Fibroblast of lung (primary cell): ENCODE results near the gene C9orf153. TPM values are rescaled to one million over a fixed set of nuclear protein-coding genes. Genes with fewer than 3 reads are reported as not detected.

Source experiments
- DNase-seq, 2 donors: peaks; one replicate each; pipeline versions ENCODE4 v3.0.0 to v3.0.0-alpha.2; 2010; ENCODE audit warnings: low read depth in 2 of 2
- H2AFZ ChIP-seq: 2 replicates; pipeline ENCODE4 v1.5.1; 2012; ENCODE audit warnings: low read length, control low read depth, inconsistent platforms
- H3K27ac ChIP-seq: 2 replicates; pipeline ENCODE4 v1.5.1; 2011; ENCODE audit warnings: low read length, control low read depth; ENCODE audit not compliant: insufficient read depth
- H3K27me3 ChIP-seq: 2 replicates; pipeline ENCODE4 v1.5.1; 2011; ENCODE audit warnings: mild to moderate bottlenecking, low read length; ENCODE audit not compliant: control insufficient read depth, insufficient read depth
- H3K36me3 ChIP-seq: 2 replicates; pipeline ENCODE4 v1.5.1; 2011; ENCODE audit warnings: low read length; ENCODE audit not compliant: control insufficient read depth, insufficient read depth
- H3K4me1 ChIP-seq: 2 replicates; pipeline ENCODE4 v1.5.1; 2011; ENCODE audit warnings: low read length; ENCODE audit not compliant: control insufficient read depth, insufficient read depth; ENCODE audit errors: extremely low read depth
- H3K4me2 ChIP-seq: 2 replicates; pipeline ENCODE4 v1.5.1; 2011; ENCODE audit warnings: low read length, control low read depth; ENCODE audit not compliant: insufficient read depth; ENCODE audit errors: extremely low read depth
- H3K4me3 ChIP-seq, 4 experiments: fragments of 200-600 bp in 1 of 4; sonication (generic) in 1 of 4; replicated peaks in 1 of 4; 2 replicates each; pipeline ENCODE4 v1.5.1; 2011 to 2016; ENCODE audit warnings: low read length in 4 of 4, low read depth in 3 of 4, mild to moderate bottlenecking in 3 of 4, control low read depth in 2 of 4, inconsistent platforms in 1 of 4, mixed read lengths in 1 of 4; ENCODE audit not compliant: insufficient read depth in 1 of 4; ENCODE audit errors: control extremely low read depth in 1 of 4
- H3K79me2 ChIP-seq: 2 replicates; pipeline ENCODE4 v1.5.1; 2012; ENCODE audit warnings: mild to moderate bottlenecking, low read length, inconsistent platforms; ENCODE audit not compliant: control insufficient read depth, insufficient read depth
- H3K9ac ChIP-seq: 2 replicates; pipeline ENCODE4 v1.5.1; 2011; ENCODE audit warnings: mild to moderate bottlenecking, low read length, control low read depth; ENCODE audit not compliant: insufficient read depth
- H3K9me3 ChIP-seq: 2 replicates; pipeline ENCODE4 v1.5.1; 2012; ENCODE audit warnings: low read depth, low read length; ENCODE audit not compliant: control insufficient read depth, insufficient read depth
- H4K20me1 ChIP-seq: 2 replicates; pipeline ENCODE4 v1.5.1; 2011; ENCODE audit warnings: low read length; ENCODE audit not compliant: control insufficient read depth, insufficient read depth; ENCODE audit errors: extremely low read depth
- CTCF ChIP-seq, 2 donors: IDR thresholded peaks in 1 of 2; conservative IDR thresholded peaks in 1 of 2; 1 replicate in 1 of 2; 2 replicates in 1 of 2; pipeline ENCODE4 v1.5.1; 2011 to 2012; ENCODE audit warnings: low read length in 2 of 2, control low read depth in 1 of 2, inconsistent platforms in 1 of 2, low read depth in 1 of 2, mild to moderate bottlenecking in 1 of 2
- EZH2 ChIP-seq: IDR thresholded peaks from 2 replicates; pipeline ENCODE4 v1.5.1; 2012; ENCODE audit warnings: low read length, control low read depth, mild to moderate bottlenecking; ENCODE audit errors: missing control alignments
- polyA plus RNA-seq, 2 donors: library from polyadenylated mRNA; depleted of rRNA in 1 of 2; stranded (reverse) in 1 of 2; unstranded in 1 of 2; fragments of >200 nt; gene quantifications; 2 replicates each; pipeline ENCODE4 v1.2.1, GENCODE V29; 2011 to 2012; ENCODE audit warnings: missing spikeins in 1 of 2
- total RNA-seq: library from RNA; depleted of rRNA; stranded (reverse); fragments of >200 nt; gene quantifications from 2 replicates; pipeline ENCODE4 v1.2.1, GENCODE V29; 2014

The C9orf153 gene
- total and polyA plus RNA-seq, 2 donors (not counting 1 experiment from before 2014, with no cell fraction given) = 0.17 TPM

- TF ChIP-seq CTCF (conservative IDR thresholded peaks at IDR 0.05 in 1 of 2, IDR thresholded peaks at IDR 0.05 in 1 of 2; ENCODE audit: low read depth in 1 of 2, low read length in 2 of 2) (no peak), EZH2 (no peak)
- no peak for DNase-seq
- no peaks in the 10 kb centered on the region for H3K79me2 ChIP-seq
- no peak overlapping the region for H3K4me2 ChIP-seq
- H3K4me1 ChIP-seq = no peaks in the 10 kb centered on the region
- H4K20me1 ChIP-seq = no peaks in the 10 kb centered on the region
- no peak overlapping the region for H3K9ac ChIP-seq
- no peak overlapping the region for H3K27ac ChIP-seq
- H3K4me3 ChIP-seq = no peak overlapping the region
- no peaks in the 10 kb centered on the region for H3K36me3 ChIP-seq
- no peaks in the 10 kb centered on the region for H3K27me3 ChIP-seq
- no peak overlapping the region for H2AFZ ChIP-seq
- no peaks in the 10 kb centered on the region for H3K9me3 ChIP-seq
Observed at GRCh38 chr9:86186696-86187095, 72.8 kb downstream of the C9orf153 start.

DNA sequence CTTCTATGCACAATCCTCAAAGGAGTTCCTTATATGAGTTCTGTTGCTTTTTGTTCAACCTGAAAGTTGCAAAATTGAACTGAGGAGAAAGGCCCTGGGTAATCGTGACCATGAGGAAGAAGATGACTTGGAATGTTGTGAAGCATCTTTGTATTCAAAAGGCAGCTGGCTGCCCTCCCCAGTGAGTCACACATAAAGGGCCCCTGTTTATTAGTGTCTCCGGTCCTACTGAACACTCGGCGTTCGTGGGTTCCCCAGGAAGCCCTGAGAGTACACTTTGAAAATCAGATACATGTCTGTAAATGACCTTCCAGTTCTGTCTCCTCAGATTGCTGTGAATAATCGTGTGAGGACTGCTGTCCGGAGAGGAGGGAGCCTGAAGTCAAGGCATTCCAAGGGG lies 73.6 kb downstream of the C9orf153 start:
- no peaks in the 10 kb centered on the region for H3K9me3 ChIP-seq
- no peaks in the 10 kb centered on the region for H3K79me2 ChIP-seq
- no peak overlapping the region for H3K4me3 ChIP-seq
- H3K27ac ChIP-seq = no peak overlapping the region
- H3K4me2 ChIP-seq = no peak overlapping the region
- no peaks in the 10 kb centered on the region for H4K20me1 ChIP-seq
- no peak overlapping the region for H2AFZ ChIP-seq
- TF ChIP-seq EZH2 = no peak
- no peaks in the 10 kb centered on the region for H3K4me1 ChIP-seq
- peak in 1 of 2 donors; percentile 32 for DNase-seq
- H3K36me3 ChIP-seq = no peaks in the 10 kb centered on the region
- no peak overlapping the region for H3K9ac ChIP-seq
- H3K27me3 ChIP-seq = no peaks in the 10 kb centered on the region

- H3K36me3 ChIP-seq = no peaks in the 10 kb centered on the region
- H3K27ac ChIP-seq = no peak overlapping the region
- H3K4me1 ChIP-seq = no peaks in the 10 kb centered on the region
- no peak overlapping the region for H3K4me2 ChIP-seq
- no peak overlapping the region for H3K9ac ChIP-seq
- no peak overlapping the region for H2AFZ ChIP-seq
- H3K27me3 ChIP-seq = no peaks in the 10 kb centered on the region
- no peak for DNase-seq
- H3K79me2 ChIP-seq = no peaks in the 10 kb centered on the region
- no peak overlapping the region for H3K4me3 ChIP-seq
- TF ChIP-seq CTCF (conservative IDR thresholded peaks at IDR 0.05 in 1 of 2, IDR thresholded peaks at IDR 0.05 in 1 of 2; ENCODE audit: low read depth in 1 of 2, low read length in 2 of 2) (no peak), EZH2 (no peak)
- no peaks in the 10 kb centered on the region for H3K9me3 ChIP-seq
- no peaks in the 10 kb centered on the region for H4K20me1 ChIP-seq
Observed at GRCh38 chr9:86184138-86184524, 75.3 kb downstream of the C9orf153 start.
